B cell (primary cell): Measurements from ENCODE around the gene GJB2. TPM values are rescaled to one million over a fixed set of nuclear protein-coding genes. Genes with fewer than 3 reads are reported as not detected.
A peak's percentile ranks its signal among the peaks of the same experiment; 100 is the strongest.

Experiments
- ATAC-seq: fragments of 200-7000 bp; cut with Tn5 transposase; one replicate; pipeline ENCODE4 v1.10.0; 2021; ENCODE audit warnings: low read depth, mild to moderate bottlenecking, moderate number of reproducible peaks, moderate library complexity
- CTCF ChIA-PET: fragments of 350-600 bp; sonication (Branson Sonifier 250); formaldehyde crosslinking; loops from one replicate; lab custom pipeline; 2021; ENCODE audit warnings: antibody characterized with exemption, inconsistent platforms; lab: Charles Lee
- POLR2A ChIA-PET: fragments of 350-600 bp; sonication (Branson Sonifier 250); formaldehyde crosslinking; loops from one replicate; lab custom pipeline; 2021; ENCODE audit warnings: antibody characterized with exemption; lab: Charles Lee
- DNase-seq: peaks from one replicate; pipeline ENCODE4 v3.0.0; 2013
- H2AFZ ChIP-seq: 2 replicates; pipeline ENCODE4 v1.6.1; 2012; ENCODE audit warnings: mild to moderate bottlenecking, low read depth, low read length; ENCODE audit not compliant: insufficient read depth, poor library complexity, severe bottlenecking
- H3K27ac ChIP-seq, 2 donors: 1 replicate in 1 of 2; 2 replicates in 1 of 2; pipeline ENCODE4 v1.5.1; 2012 to 2013; ENCODE audit warnings: low read length in 2 of 2, mild to moderate bottlenecking in 2 of 2, moderate library complexity in 1 of 2
- H3K27me3 ChIP-seq, 4 experiments: fragments of 200-600 bp in 1 of 4; sonication (generic) in 1 of 4; replicated peaks in 1 of 4; 1 replicate in 2 of 4; 2 replicates in 2 of 4; pipeline versions ENCODE4 v1.6.1 to v1.7.0; 2013 to 2016; ENCODE audit warnings: low read length in 3 of 4, mild to moderate bottlenecking in 2 of 4, mixed read lengths in 1 of 4, moderate library complexity in 1 of 4; ENCODE audit not compliant: insufficient read depth in 4 of 4, control insufficient read depth in 3 of 4; ENCODE audit errors: control extremely low read depth in 1 of 4
- H3K36me3 ChIP-seq, 2 experiments: replicated peaks in 1 of 2; 1 replicate in 1 of 2; 2 replicates in 1 of 2; pipeline versions ENCODE4 v1.6.1 to v1.7.1; 2013; ENCODE audit warnings: low read length in 1 of 2; ENCODE audit not compliant: insufficient read depth in 2 of 2, control insufficient read depth in 1 of 2; ENCODE audit errors: control extremely low read depth in 1 of 2, extremely low read depth in 1 of 2
- H3K4me1 ChIP-seq, 2 donors: fragments of 200-600 bp in 1 of 2; sonication (generic) in 1 of 2; 1 replicate in 1 of 2; 2 replicates in 1 of 2; pipeline versions ENCODE4 v1.5.1 to v1.6.1; 2013 to 2017; ENCODE audit warnings: low read length in 2 of 2; ENCODE audit not compliant: control insufficient read depth in 2 of 2, insufficient read depth in 2 of 2
- H3K4me2 ChIP-seq: replicated peaks from 2 replicates; pipeline ENCODE3; 2012; ENCODE audit warnings: mild to moderate bottlenecking, low read depth, low read length; ENCODE audit not compliant: poor library complexity, severe bottlenecking
- H3K4me3 ChIP-seq, 5 experiments: fragments of 200-600 bp in 1 of 5; sonication (generic) in 1 of 5; 1 replicate in 3 of 5; 2 replicates in 2 of 5; pipeline versions ENCODE4 v1.5.1 to v1.7.0; 2011 to 2016; ENCODE audit warnings: low read length in 4 of 5, mild to moderate bottlenecking in 4 of 5, low read depth in 2 of 5, control low read depth in 1 of 5, moderate library complexity in 1 of 5; ENCODE audit not compliant: insufficient read depth in 1 of 5; ENCODE audit errors: control extremely low read depth in 1 of 5, extremely low read depth in 1 of 5
- H3K79me2 ChIP-seq: fragments of 200-600 bp; sonication (generic); one replicate; pipeline ENCODE4 v1.6.0; 2016; ENCODE audit warnings: low read length; ENCODE audit not compliant: control insufficient read depth, insufficient read depth
- H3K9ac ChIP-seq: fragments of 200-600 bp; sonication (generic); 2 replicates; pipeline ENCODE4 v1.6.1; 2017; ENCODE audit warnings: mild to moderate bottlenecking, low read length, moderate library complexity
- H3K9me3 ChIP-seq, 3 donors: one replicate each; pipeline versions ENCODE4 v1.6.1 to v1.7.1; 2013; ENCODE audit warnings: low read length in 2 of 3; ENCODE audit not compliant: control insufficient read depth in 2 of 3, insufficient read depth in 1 of 3; ENCODE audit errors: control extremely low read depth in 1 of 3
- H4K20me1 ChIP-seq: 2 replicates; pipeline ENCODE4 v1.6.0; 2012; ENCODE audit warnings: mild to moderate bottlenecking, low read length; ENCODE audit not compliant: insufficient read depth, control insufficient read depth, poor library complexity, severe bottlenecking
- H3K27ac Mint-ChIP-seq: one replicate; pipeline ENCODE4 v1.8.0; 2021; ENCODE audit warnings: mixed read lengths
- H3K27me3 Mint-ChIP-seq: one replicate; pipeline ENCODE4 v1.8.0; 2021; ENCODE audit warnings: mixed read lengths
- H3K4me1 Mint-ChIP-seq: one replicate; pipeline ENCODE4 v1.8.0; 2021; ENCODE audit warnings: mixed read lengths
- H3K4me3 Mint-ChIP-seq: one replicate; pipeline ENCODE4 v1.8.0; 2021; ENCODE audit warnings: mixed read lengths
- H3K9me3 Mint-ChIP-seq: one replicate; pipeline ENCODE4 v1.8.0; 2022; ENCODE audit warnings: mixed read lengths; ENCODE audit not compliant: insufficient read depth
- EZH2 ChIP-seq: IDR thresholded peaks from 2 replicates; pipeline ENCODE4 v1.6.1; 2012; ENCODE audit warnings: borderline replicate concordance, low read depth, mild to moderate bottlenecking, moderate library complexity, low read length; ENCODE audit not compliant: insufficient read depth, poor library complexity, severe bottlenecking
- WGBS: methylation state at CpG from one replicate; pipeline ENCODE4 v1.1.5; 2013; ENCODE audit warnings: missing lambda C conversion rate; ENCODE audit not compliant: insufficient coverage; 5-methylcytosine and 5-hydroxymethylcytosine counted together
- intact Hi-C: fragments of 100-400 bp; cut with micrococcal nuclease; formaldehyde crosslinking; loops from one replicate; pipeline ENCODE4 v1.10.0; 2022
- polyA plus RNA-seq: library from polyadenylated mRNA; depleted of rRNA; stranded (reverse); fragments of >200 nt; gene quantifications from 2 replicates; pipeline ENCODE4 v1.2.3, GENCODE V29; 2012
- total RNA-seq, 2 donors: library from RNA; stranded (reverse); fragments of 120-200 nt in 1 of 2; gene quantifications; 1 replicate in 1 of 2; 2 replicates in 1 of 2; pipeline versions ENCODE4 v1.2.3 to v1.2.4, GENCODE V29; 2013 to 2022
- TF ChIP-seq, protein P1 (sequence below): fragments of 200-600 bp; IDR thresholded peaks from one replicate; pipeline ENCODE4 v1.8.0; 2022; ENCODE audit warnings: antibody characterized with exemption, mild to moderate bottlenecking

Gene GJB2
- total and polyA plus RNA-seq, 2 donors (not counting 1 experiment from before 2014, with no cell fraction given): not detected

DNA sequence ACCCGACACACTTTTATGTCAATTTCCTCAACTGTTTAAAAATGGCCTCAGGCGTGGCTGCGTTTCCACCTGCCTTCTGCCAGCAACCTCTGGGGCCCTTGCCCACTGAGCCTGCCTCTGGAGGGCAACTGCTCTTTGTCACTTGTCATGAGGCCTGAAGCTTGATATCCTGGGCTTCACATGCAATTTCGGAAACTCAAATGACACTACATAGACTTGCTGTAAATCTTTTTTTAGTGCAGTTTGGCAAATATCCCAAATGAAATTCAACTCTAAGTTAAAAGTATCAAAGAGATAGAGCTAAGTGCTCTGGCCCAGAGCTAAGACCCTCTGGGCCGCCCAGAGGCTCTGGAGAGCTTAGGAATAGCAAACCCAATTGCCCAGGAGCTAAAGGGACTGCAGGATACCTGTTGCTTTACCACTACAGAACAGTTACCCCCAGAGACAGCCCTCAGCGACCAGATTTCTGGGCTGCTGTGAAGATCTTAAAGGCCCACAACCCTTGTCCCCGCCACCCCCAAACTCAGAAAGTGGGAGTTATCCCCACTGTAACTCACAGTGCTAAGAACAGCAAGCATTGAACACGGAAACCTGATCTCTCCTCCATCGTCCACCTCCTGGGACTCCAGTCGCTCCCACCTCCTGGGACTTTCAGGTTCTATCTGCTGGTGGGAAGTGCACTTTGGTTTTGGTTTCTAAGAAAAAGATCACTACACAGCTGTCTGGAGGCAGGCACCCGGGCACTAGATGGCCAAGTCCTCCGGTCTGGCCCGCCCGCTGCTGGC, 51.3 kb downstream of the GJB2 start:
- Mint-ChIP-seq H3K4me3 (no peak overlapping the region), H3K9me3 (no peaks in the 10 kb centered on the region), H3K4me1 (peaks cover 4% of the 10 kb centered on the region), H3K27me3 (peaks cover 52% of the 10 kb centered on the region), H3K27ac (no peak overlapping the region)
- peak overlapping the region; percentile 40 for H3K4me2 ChIP-seq
- ATAC-seq: no peak
- H3K9me3 ChIP-seq: peaks cover 0 to 10% (median 0%) of the 10 kb centered on the region in 3 donors
- H3K4me1 ChIP-seq: peaks cover 9 to 13% of the 10 kb centered on the region in 2 donors
- ChIA-PET POLR2A (no interaction called here), CTCF (no interaction called here)
- no peaks in the 10 kb centered on the region for H3K36me3 ChIP-seq
- peaks cover 4% of the 10 kb centered on the region for H4K20me1 ChIP-seq
- no peaks in the 10 kb centered on the region for H3K79me2 ChIP-seq
- no peak overlapping the region for H3K27ac ChIP-seq
- intact Hi-C loops: no loop called here
- no peak overlapping the region for H3K9ac ChIP-seq
- H3K4me3 ChIP-seq: no peak overlapping the region
- peaks cover 0 to 33% (median 13%) of the 10 kb centered on the region in 4 experiments for H3K27me3 ChIP-seq
- TF ChIP-seq, protein P1, sequence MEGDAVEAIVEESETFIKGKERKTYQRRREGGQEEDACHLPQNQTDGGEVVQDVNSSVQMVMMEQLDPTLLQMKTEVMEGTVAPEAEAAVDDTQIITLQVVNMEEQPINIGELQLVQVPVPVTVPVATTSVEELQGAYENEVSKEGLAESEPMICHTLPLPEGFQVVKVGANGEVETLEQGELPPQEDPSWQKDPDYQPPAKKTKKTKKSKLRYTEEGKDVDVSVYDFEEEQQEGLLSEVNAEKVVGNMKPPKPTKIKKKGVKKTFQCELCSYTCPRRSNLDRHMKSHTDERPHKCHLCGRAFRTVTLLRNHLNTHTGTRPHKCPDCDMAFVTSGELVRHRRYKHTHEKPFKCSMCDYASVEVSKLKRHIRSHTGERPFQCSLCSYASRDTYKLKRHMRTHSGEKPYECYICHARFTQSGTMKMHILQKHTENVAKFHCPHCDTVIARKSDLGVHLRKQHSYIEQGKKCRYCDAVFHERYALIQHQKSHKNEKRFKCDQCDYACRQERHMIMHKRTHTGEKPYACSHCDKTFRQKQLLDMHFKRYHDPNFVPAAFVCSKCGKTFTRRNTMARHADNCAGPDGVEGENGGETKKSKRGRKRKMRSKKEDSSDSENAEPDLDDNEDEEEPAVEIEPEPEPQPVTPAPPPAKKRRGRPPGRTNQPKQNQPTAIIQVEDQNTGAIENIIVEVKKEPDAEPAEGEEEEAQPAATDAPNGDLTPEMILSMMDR: no peak
- no peak for TF ChIP-seq EZH2
- H2AFZ ChIP-seq: no peak overlapping the region
- 73% methylated on average over 11 of the region's 14 CpGs for WGBS
- DNase-seq: no peak

DNA sequence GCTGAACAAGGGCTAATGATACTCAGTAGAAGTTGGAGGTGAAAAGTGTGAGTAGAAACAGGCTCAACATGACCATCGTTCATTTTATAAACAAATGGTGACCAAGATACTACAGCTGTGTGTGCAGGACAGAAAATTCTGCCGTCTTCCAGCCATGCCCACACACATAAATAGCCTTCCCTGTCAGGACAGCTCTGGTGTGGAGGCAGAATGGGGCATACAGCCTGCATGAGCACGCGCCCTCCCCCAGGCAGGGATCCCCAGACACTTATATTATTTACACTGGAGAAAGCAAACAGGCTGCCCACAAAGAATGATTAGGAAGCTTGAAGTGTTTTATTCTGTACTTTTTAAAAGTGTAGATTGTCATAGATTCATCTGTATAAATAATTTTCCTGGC, 52.3 kb downstream of the GJB2 start:
- Histone ChIP-seq H2AFZ (no peak overlapping the region), H3K4me3 (no peak overlapping the region), H4K20me1 (peaks cover 4% of the 10 kb centered on the region), H3K4me1 (peaks cover 9 to 14% of the 10 kb centered on the region in 2 donors), H3K79me2 (no peaks in the 10 kb centered on the region), H3K4me2 (no peak overlapping the region), H3K9ac (no peak overlapping the region), H3K27ac (no peak overlapping the region), H3K27me3 (peaks cover 0 to 35% (median 16%) of the 10 kb centered on the region in 4 experiments), H3K9me3 (peaks cover 0 to 10% (median 0%) of the 10 kb centered on the region in 3 donors), H3K36me3 (no peaks in the 10 kb centered on the region)
- Mint-ChIP-seq H3K9me3 (no peaks in the 10 kb centered on the region), H3K4me3 (no peak overlapping the region), H3K27ac (no peak overlapping the region), H3K27me3 (peaks cover 52% of the 10 kb centered on the region), H3K4me1 (peaks cover 5% of the 10 kb centered on the region)
- intact Hi-C loops: no loop called here
- TF ChIP-seq, protein P1: no peak
- TF ChIP-seq EZH2: no peak
- ATAC-seq (no peak), DNase-seq (no peak)
- CTCF ChIA-PET: no interaction called here
- 89% methylated on average over 1 of the region's 4 CpGs for WGBS
- POLR2A ChIA-PET: no interaction called here
